Body of pancreas (tissue), 4 donors: ENCODE results near the gene PNMA1.

Source experiments
- POLR2A ChIP-seq, 3 donors: fragments of 450-650 bp; IDR thresholded peaks; one replicate each; pipeline ENCODE4 v1.6.1; 2016; ENCODE audit warnings: antibody characterized with exemption in 3 of 3, mild to moderate bottlenecking in 2 of 3
- TF ChIP-seq, protein P1 (sequence below), 7 experiments: fragments of 450-650 bp in 4 of 7; fragments of 200-600 bp in 3 of 7; sonication (generic) in 3 of 7; IDR thresholded peaks; one replicate each; pipeline ENCODE4 v1.5.1; 2016 to 2019; ENCODE audit warnings: antibody characterized with exemption in 7 of 7

DNA sequence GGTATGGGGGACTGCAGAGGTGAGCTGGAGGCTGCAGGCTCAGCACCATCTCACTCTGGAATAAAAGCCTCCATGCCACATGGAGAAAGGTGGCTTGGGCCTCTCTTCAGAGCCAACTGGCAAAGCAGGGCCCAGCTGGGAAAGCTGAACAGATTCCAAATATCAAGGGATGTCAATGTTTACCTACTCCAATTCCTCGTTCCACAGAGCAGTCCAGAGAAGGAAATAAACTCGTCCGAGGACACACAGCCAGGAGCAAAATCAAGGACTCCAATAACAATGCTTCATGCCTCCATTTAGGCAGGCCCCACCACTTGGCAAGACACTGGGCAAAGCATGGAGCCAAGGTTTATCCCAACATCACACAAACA, 36.3 kb upstream of the PNMA1 start:
- TF ChIP-seq, protein P1, sequence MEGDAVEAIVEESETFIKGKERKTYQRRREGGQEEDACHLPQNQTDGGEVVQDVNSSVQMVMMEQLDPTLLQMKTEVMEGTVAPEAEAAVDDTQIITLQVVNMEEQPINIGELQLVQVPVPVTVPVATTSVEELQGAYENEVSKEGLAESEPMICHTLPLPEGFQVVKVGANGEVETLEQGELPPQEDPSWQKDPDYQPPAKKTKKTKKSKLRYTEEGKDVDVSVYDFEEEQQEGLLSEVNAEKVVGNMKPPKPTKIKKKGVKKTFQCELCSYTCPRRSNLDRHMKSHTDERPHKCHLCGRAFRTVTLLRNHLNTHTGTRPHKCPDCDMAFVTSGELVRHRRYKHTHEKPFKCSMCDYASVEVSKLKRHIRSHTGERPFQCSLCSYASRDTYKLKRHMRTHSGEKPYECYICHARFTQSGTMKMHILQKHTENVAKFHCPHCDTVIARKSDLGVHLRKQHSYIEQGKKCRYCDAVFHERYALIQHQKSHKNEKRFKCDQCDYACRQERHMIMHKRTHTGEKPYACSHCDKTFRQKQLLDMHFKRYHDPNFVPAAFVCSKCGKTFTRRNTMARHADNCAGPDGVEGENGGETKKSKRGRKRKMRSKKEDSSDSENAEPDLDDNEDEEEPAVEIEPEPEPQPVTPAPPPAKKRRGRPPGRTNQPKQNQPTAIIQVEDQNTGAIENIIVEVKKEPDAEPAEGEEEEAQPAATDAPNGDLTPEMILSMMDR (IDR thresholded peaks at IDR 0.05), result no peak
- no peak for TF ChIP-seq POLR2A (IDR thresholded peaks at IDR 0.05)
